GM19438 (cell line): ENCODE data around the gene POLR2F.

Source experiments
- ATAC-seq: cut with Tn5 transposase; IDR thresholded peaks from one replicate; pipeline ENCODE4 v1.9.1; 2021; ENCODE audit warnings: low read depth; ENCODE audit not compliant: unreplicated experiment

The POLR2F gene

GRCh38 chr22:37996515-37997246 is 43.2 kb downstream of the POLR2F start:
- no peak for ATAC-seq

GRCh38 chr22:37998543-37998942 is 45.0 kb downstream of the POLR2F start:
- no peak for ATAC-seq

DNA sequence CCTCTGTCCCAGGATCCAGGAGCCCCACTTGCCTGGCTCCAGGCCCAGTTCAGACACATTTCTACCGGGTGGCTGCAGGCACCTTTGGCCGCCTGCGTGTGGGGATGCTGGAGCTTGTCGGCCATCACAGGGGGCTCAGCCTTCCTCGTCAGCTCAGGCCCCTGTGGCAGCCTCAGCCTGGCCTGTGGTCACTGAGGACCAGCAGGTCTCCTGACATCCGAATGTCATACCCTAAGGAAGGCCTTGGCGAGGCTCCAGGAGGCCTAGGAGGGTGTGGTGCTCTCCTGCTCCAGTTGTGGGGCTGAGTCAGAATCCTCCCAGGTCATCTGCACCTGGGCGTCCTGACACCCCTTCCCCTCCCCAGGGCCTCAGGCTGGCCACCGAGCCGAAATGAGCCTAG is 45.7 kb downstream of the POLR2F start:
- no peak for ATAC-seq

DNA sequence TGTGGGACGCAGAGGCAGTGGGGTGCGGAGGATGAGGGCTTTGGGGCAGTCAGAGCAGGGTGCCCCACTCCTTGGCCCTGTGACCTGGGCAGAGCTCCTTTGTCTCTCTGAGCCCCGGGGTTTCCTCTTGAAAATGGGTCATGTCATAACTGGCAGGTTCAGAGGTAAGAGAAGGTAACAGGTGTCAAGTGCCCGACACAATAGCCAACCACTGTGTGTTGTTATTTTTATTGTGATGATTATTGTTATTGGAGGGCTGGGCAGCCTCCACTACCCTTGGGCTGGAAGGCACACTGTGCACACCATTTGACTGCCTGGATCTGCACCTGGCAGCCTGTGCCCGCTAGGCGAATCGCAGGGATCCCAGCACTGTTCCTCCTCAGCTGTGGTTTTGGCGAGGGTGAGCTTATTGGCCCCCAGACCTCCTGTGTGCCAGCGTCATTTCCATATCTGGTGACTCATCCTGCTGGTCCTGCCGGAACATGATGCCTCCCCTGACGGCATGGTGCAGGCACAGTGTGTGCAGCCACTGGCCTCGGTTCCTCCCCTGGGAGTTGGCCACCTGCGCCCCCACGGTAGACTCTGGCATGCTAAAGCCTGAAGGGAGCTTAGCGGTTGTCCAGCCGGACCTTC is 46.3 kb downstream of the POLR2F start:
- no peak for ATAC-seq

GRCh38 chr22:38005943-38006342 is 52.4 kb downstream of the POLR2F start:
- ATAC-seq, result no peak

DNA sequence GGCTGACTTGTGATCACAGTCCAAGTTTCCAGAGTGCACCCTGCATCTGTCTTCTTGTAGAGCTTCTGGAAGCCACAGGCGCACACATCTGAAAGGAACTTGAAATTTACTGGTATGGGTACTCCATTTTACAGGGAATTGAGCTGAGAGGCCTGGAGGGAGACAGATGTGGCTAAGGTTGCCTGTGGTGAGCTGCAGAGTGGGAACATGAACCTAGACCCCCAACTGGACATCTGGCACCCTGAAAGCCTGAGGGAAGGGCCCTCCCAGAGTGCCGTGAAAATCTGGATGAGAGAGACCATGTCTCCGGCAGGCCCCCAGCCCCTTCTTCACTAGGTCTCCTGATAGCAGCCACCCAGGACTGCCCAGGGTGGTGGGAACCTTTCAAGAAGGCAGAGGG is 53.4 kb downstream of the POLR2F start:
- no peak for ATAC-seq

DNA sequence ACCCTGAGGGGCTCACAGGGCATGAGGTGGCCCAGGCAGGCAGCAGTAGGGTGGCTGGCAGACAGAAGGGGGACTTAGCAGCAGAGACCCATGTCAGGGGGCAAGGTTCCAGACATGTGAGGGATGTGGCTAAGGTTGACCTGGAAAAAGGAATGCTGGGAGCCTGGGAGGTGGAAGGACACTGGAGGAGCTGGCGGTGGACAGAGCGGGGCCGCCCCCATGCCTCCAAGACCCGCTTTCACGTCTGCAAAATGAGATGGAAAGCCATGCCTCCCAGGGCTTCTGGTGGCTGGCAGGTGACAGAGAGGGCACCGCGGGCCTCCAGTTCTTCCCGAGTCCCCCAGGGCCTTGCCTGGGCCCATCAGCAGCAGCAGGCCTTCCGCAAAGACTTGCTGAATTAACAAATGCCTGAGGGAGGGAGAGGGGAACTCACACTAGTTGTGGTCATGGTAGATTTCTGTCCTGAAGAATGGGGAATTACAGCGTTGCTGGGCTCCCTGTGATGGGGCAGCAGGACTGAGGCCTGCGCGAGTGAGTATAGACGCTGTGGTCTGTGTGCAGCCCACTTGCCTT is 53.9 kb downstream of the POLR2F start:
- no peak for ATAC-seq

DNA sequence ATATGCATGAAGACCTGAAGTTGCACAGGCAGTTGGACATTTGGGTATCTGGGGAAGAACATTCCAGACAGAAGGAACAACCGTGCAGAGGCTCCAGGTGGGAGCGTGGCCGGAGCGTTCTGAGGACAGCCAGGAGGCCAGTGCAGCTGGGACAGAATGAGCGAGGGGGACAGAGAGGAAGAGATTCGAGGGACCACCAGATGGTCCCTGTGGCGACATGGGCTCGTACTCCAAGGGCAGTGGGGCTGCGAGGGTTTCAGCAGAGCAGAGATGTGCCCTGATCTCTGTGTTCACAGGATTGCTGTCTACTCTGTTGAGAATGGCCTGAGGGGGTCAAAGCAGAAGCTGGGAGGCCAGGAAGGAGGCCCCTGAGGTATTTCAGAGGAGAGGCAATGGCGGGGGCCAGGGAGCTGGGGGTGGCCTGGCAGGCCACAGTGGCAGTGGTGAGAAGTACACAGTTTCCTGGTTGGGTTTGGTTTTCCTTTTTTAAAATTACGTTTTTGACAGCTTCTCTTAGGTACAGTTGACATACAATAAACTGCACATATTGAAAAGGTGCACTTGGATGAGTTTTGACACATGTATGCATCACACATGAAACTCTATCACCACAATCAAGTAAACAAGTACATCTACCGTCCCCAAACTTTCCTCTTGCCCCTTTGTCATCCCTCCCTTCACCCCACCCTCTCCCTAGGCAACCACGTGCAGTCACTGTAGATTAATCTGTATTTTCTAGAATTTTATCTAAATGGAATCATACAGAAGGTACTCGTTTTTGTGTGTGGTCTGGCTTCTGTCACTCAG is 55.7 kb downstream of the POLR2F start:
- no peak for ATAC-seq

DNA sequence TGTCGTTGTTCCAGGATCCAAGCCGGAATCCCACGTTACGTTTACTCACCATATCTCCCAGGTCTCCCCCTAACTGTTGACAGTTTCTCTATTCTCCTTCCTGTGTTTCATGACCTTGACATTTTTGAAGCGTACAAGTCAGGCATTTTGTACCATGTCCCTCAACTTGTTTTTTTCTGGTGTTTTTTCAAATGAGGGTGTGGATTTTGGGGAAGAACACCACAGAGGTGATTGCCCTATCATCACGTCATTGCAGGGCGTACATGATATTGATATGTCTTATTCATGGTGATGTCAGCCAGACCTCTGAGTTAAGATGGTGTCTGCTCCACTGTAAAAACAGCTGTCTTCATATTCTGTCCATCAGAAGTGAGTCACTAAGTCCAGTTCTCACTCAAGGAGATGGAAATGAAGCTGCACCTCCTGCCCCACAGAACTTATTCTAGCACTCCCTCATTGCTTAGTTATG is 59.1 kb downstream of the POLR2F start:
- ATAC-seq, result no peak

- no peak for ATAC-seq
Measured at GRCh38 chr22:38014083-38014482, 60.6 kb downstream of the POLR2F start.

GRCh38 chr22:38016182-38017151 is 63.0 kb downstream of the POLR2F start:
- ATAC-seq, result no peak

GRCh38 chr22:38017272-38017920 is 63.9 kb downstream of the POLR2F start:
- no peak for ATAC-seq

GRCh38 chr22:38017939-38018885 is 64.7 kb downstream of the POLR2F start:
- ATAC-seq, result no peak
